ENCODE data around the gene CPXM1.
"Not testable (repeated sequence)": the region's sequence is repeated elsewhere in the genome, so short reads cannot be mapped to it uniquely, and the experiment has no call there.

The CPXM1 gene

GRCh38 chr20:2800521-2801285 lies at the start of gene CPXM1:
Gene CPXM1, minus strand, starts transcription at chr20:2800627. Its CDS starts 55 bp downstream, at chr20:2800572.
- no peak for DNase-seq

- no peak for DNase-seq
Measured at GRCh38 chr20:2849529-2849928, 49.1 kb upstream of the CPXM1 start.

DNA sequence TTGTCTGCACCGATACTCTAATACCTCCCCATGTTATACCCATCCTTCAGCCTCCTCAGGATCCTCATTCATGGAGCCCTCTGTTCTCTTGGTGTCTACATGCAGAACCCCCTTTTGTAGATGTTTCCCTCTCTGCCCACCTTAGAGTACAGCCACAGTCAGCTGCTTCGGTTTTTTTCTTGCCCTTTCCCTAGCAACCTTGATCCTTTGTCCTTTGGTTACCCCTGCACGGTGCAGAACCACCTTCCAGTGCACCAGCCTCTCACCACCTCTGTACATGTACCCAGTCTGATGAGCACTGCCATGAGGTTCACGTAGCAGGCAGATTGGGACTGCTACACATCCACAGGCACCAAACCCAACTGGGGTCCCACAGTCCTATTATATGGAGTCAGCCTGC lies 47.4 kb upstream of the CPXM1 start:
- DNase-seq, result no peak

- no peak for DNase-seq
Measured at GRCh38 chr20:2846698-2847097, 46.3 kb upstream of the CPXM1 start.

GRCh38 chr20:2845607-2846006 lies 45.2 kb upstream of the CPXM1 start:
- DNase-seq, result no peak

DNA sequence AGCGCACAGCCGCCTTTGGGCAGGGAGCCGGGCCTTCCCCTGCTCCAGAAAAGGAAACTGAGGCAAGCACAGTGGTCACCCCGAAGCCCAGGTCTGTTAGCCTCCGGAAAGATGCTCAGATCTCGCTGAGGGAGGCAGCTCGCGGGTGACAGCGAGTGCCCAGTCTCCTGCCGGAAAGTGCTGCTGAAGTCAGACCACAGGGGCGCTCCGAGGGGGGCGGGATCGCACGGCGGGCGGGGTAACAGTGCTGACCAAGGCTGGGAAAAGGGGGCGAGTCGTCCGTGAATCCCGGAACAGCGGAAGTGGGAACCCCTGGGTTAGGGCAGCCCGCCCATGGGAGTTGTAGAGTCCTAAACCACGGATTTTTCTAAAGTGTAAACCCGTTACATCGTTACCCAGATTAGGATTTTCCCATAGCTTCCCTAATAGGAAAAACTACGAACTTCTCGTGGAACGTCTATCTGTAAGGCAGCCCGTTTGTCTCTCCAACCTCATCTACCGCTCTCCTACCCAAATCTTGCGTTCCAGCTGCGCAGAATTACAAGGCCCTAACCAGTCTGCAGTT lies 40.6 kb upstream of the CPXM1 start:
- DNase-seq, result peak in 2 of 4 experiments; percentile 25 to 37

DNA sequence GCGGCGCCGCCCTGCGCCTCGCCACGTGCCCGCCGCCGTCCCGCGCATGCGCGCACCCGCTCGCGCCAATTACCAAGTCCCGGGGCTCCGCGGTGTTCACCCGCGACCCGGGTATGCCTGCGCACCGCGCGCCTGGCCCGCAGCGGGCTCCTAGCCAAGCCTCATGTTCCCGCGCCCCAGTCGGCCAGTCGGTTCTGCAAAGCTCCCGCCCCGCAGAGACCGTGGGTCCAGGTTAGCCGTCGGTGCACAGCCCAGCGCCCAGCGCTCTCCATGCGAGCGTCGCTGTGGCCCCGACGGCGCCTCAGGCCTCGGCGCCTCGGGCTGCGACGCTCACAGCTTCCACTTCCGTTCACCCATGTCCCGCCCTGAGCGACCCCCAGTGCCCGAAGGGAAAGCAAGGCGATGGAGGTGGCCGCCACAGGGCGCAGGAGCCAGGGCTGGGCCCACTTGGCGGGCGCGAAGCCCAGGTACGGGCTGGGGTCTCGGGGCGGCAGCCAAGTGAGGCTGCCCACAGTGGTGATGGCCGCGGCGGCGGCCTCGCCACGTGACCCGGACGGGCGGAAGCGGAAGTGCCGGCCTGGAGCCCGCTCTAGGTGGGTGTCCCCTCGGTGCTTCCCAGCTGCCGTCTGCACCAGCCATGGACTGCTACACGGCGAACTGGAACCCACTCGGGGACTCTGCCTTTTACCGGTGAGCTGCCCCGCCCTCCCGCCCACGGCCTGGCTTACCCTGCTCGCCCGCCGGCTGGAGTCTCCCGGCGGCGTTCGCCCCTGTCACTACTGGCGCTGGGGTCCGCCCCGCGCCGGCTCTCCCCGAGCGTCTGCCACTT lies 39.9 kb upstream of the CPXM1 start, which contains the start of the genes PCED1A and VPS16:
PCED1A (minus strand) TSS at position 518 of the 829 bp plus-strand sequence. CDS start 743 bp downstream, outside the sequence.
VPS16 (plus strand) TSS at position 608 of the 829 bp plus-strand sequence; CDS start at position 638, 30 bp downstream.
- DNase-seq, result peak; percentile 69 to 85 (median 74)

DNA sequence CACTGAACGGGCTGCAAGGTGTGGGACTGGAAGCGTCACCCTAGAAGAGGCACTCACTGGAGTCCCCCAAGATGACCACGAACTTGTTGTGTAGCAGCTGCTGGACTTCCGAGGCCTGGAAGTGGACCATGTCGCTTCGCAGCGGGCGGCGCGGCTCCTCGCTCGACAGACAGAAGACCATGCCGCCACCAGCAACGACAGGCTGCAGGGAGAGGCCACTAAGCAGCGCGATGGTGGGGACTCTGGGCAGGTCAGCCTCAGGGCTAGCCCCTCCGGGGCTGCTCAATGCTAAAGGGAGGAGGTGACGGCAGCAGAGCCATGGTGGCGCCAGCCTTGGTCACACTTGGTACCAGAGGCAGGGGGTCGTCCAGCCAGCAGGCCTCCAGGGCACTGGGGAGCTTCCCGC lies 39.3 kb upstream of the CPXM1 start:
- DNase-seq, result no peak

DNA sequence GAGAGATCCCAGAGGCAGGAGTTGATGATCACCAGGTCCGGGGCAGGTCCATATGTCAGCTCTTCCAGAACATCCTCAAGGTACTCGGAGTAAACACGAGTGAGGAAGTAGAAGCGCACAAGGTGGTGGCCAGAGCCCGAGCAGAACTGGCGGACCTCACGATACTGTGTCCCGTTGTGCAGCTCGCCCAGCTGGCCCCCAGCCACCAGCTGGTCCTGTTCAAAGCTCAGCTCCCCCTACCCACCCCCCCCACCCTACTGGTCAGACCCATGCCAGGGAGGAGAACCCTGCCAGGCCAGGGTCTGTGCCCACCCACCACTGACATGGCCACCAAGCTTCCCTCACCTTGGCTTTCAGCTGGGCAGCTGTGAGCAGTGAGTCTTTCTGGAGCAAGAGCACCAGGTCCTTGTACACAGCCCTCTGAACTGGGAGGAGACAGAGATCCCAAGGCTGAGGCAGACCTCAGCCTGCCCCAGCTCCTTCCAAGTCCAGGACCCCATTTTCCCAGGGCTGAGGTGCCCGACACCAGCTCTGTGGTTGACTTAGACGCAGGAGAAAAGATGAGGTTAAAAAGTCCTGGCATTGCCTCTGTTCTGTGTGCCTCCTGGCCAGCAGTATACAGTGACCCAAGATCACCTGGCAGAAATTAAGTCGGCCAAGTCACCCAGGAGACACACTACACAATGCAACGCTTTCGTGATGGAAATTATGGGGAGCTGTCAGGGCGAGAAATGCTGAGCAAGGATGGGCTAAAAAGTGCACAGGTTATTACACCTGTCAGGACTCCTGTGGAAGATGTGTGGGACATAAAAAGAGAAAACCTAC lies 38.6 kb upstream of the CPXM1 start:
- DNase-seq, result no peak

DNA sequence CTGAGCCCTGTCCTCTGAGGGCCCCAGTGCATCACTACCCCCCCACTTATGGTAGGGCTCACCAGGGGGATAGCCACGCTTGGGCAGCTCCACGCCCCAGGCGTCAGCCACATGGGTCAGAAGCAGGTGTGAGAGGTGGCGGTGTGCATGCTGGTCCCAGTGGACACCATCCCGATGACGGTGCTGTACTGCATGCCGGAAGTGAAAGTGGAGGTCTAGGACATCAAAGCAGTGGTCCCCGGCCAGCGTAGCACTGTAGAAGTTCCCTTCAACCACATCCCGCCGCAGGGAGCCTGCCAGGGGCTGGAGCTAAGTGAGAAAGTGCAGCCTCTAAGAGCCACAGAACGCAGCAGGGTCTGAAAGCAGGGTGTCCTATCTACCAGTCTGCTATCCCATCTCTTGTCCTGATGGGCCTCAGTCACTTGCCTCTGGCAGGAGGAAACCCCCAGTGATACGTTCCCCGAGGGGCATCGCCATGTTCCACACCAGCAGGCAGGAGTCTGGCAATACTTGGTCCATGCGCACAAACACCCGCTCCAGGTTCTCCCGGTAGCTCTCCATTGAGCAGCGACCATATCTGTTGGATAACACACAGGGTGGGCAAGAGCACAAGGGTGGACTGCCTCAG lies 37.9 kb upstream of the CPXM1 start:
- no peak for DNase-seq

- DNase-seq, result no peak
Measured at GRCh38 chr20:2837221-2837960, 37.0 kb upstream of the CPXM1 start.

DNA sequence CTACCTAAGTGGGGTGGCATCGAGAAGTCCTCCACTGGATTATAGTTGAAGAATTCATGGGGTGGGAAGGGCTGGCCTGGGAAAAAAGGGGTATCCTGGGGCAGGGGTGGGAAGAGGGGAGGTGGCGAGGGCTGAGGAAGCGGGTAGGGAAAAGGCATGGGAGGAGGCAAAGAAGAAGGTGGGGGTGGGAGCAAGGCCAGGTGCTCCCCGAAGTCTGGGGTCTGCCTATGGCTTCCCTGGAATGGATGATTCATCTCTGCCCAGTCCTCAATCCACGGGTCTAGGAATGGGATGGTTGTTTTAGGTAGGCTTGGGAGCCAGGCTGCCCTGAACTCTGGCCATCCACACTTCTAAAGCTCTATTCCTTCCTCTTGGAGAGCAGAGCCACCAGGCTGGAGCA lies 35.6 kb upstream of the CPXM1 start:
- DNase-seq, result no peak

GRCh38 chr20:2835331-2835796 lies 34.9 kb upstream of the CPXM1 start:
- no peak for DNase-seq

DNA sequence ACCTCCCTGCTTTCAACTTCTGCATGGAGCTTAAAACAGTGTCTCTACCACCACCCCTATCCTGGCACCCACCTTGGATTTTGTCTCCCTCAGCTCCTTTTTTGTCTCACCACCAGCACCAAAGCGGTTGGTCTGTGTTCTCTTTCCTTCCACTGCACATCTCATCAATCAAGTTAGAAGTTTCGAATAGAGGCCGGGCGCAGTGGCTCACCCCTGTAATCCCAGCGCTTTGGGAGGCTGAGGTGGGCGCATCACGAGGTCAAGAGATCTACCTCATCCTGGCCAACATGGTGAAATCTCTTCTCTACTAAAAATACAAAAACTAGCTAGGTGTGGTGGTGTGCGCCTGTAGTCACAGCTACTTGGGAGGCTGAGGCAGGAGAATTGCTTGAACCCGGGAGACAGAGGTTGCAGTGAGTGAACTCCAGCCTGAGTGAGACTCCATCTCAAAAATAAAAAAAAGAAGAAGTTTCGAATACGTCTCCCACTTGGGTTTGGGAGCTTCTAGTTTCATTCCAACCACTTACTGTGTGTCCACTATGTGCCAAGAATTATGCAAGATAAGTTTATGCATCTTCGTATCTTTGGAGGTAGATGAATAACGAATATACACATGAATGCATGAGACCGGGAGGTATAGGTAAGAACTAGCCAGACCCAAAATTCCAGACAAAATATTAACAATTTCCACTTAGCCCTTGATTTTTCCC lies 34.1 kb upstream of the CPXM1 start:
- no peak for DNase-seq

GRCh38 chr20:2833761-2834160 lies 33.3 kb upstream of the CPXM1 start:
- no peak for DNase-seq

DNA sequence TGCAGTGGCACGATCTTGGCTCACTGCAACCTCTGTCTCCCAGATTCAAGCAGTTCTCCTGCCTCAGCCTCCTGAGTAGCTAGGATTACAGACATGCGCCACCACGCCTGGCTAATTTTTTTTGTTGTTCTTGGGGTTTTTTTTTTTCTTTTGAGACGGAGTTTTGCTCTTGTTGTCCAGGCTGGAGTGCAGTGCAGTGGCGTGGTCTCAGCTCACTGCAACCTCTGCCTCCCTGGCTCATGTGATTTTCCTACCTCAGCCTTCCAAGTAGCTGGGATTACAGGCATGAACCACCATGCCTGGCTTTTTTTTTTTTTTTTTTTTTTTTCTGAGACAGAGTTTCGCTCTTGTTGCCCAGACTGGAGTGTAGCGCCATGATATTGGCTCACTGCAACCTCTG lies 30.8 kb upstream of the CPXM1 start:
- DNase-seq, result not testable (repeated sequence)

DNA sequence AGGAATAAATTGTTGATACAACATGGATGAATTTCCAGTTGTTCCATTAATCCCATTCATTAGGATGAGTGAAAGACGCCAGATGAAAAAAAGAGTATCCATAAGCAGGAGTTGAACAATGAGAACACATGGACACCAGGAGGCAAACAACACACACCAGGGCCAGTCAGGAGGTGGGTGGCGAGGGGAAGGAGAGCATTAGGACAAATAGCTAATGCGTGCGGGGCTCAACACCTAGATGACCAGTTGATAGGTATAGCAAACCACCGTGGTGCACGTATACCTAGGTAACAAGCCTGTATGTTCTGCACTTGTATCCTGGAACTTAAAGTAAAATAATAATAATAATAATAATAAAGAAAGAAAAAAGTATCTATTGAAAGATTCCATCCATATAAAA lies 28.9 kb upstream of the CPXM1 start:
- no peak for DNase-seq

GRCh38 chr20:2826655-2827054 lies 26.2 kb upstream of the CPXM1 start:
- DNase-seq, result no peak

- no peak for DNase-seq
Measured at GRCh38 chr20:2825761-2826160, 25.3 kb upstream of the CPXM1 start.

DNA sequence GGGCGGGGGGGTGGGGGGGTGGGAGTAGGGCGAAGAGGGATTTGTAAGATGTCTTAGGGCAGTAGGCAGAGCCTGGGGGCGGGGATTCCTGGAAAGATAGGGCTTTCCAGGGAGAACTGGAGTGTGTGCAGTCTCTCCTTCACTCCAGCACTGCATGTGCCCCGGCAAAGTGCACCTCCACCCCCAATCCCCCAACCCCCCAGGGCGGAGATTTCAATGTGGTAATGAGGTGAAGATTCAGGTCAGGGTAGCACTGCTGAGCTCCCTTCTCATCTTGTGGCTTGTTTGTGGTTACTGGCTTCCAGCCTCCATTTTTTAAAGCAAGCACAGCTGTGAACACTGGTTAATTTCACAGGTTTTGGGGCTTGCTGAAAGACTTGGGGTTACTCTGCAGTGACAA lies 21.6 kb upstream of the CPXM1 start:
- DNase-seq, result peak in 1 of 4 experiments; percentile 15
